Measurements from ENCODE around the gene TMEM204.
"Not testable (repeated sequence)": the region's sequence is repeated elsewhere in the genome, so short reads cannot be mapped to it uniquely, and the experiment has no call there.

Gene TMEM204

DNA sequence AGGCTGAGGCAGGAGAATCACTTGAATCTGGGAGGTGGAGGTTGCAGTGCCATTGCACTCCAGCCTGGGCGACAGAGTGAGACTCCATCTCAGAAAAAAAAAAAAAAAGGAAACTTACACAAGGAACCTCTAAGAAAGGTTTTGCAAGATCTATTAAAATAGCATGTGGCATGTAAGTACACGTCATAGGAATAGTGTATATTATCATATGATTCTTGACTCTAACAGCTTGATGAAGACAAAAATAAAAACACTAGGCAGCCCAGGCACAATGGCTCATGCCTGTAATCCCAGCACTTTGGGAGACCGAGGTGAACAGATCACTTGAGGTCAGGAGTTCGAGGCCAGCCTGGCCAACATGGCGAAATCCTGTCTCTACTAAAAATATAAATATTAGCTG lies 62.0 kb downstream of the TMEM204 start:
- not testable (repeated sequence) for DNase-seq (ENCODE audit: low spot score)

DNA sequence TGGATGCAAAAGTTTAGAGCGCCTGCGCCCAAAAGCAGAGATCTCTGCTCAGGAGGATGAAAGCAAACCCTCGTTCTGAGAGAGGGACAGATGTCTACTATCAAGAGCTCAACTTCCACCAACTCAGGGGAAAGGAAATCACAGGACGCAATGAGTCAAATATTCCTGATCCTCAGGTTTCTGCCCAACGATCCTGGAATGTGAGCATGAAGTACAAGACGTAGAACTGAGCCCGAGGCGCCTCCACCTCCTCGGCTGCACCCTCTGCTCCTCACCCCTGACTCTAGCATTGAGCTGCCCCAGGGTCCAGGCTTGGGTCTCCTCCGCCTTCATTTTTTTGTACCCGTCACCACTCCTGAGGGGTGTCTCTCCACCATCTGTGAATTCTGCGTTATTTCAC lies 63.0 kb downstream of the TMEM204 start:
- DNase-seq (ENCODE audit: low spot score): no peak

DNA sequence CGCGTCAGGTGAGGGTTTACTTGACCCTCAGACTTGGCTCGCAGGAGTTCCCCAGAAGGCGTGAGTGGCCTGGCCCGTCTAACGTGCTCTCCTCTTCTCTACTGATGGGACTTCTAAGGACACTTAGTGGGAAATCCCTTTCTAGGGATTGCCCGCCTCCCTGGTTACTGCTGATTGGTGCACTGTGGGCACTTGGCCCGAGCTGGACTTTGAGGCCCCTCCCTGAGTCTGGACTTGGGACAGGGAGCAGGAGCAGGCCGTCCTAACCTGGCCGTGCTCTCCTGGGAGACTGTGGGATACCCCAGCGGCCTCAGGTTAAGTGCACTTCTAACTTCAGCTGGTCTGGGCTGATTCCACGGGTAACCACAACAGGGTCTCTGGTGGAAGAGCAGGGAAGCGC lies 63.7 kb downstream of the TMEM204 start:
- no peak for DNase-seq (ENCODE audit: low spot score)

DNA sequence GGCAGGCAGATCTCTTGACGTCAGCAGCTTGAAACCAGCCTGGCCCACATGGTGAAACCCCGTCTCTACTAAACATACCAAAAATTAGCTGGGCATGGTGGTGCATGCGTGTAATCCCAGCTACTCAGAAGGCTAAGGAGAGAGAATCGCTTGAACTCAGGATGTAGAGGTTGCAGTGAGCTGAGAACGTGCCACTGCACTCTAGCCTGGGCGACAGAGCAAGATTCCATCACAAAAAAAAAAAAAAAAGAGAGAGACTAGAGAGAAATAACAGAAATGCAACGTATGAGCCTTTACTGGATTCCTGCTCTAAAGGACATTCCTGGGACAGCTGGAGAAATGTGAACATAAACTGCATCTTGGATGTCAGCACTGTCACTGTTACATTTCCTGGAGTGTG lies 67.6 kb downstream of the TMEM204 start:
- no peak for DNase-seq (ENCODE audit: low spot score)

DNA sequence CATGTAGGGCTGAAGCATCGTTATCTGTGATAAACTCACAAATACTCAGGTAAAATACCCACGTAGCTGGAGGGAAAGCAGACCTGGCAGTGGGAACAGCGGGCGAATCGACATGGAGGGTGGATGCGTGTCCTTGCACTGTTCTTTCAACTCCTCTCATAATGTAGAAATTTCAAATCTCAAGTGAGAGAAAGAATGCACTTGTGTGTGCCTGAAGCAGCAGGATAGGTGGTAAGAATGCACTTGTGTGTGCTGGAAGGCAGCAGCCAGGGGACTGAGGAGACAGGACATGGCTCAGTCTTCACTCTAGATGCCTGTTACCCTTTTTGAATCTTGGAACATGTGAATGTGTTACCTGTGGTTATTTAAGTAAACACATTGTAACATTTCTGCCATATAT lies 68.0 kb downstream of the TMEM204 start:
- DNase-seq (ENCODE audit: low spot score): no peak

DNA sequence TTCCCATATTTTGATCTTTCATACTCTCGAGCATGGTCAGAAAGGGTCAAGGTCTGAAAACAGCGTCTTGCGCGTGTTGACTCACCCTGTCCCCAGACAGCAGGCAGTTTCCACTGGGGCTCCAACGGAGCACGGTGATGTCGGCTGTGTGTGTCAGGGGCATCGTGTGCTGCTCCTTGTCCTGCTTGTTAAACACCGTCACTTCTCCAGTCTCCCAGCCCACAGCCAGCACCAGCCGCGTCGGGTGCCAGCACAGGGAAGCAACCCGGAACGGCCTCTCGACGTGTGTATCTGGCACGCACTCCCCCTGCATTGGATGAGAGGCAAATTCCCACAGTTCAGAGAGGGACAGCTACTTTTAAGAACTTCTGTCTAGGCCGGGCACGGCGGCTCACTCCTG lies 68.8 kb downstream of the TMEM204 start:
- no peak for DNase-seq (ENCODE audit: low spot score)

All from putamen (tissue), 1 donor.